D721Med (cell line): ENCODE results near the gene RXFP3.
"Not testable (repeated sequence)": the region's sequence is repeated elsewhere in the genome, so short reads cannot be mapped to it uniquely, and the experiment has no call there.

Experiments used
- DNase-seq: peaks from one replicate; pipeline ENCODE4 v3.0.0; 2011; ENCODE audit warnings: low spot score; ENCODE audit not compliant: insufficient read length
- FAIRE-seq: peaks from 2 replicates; lab custom pipeline; 2011; peaks lifted over from hg19 to GRCh38; lab: Jason Lieb, UNC
- TF ChIP-seq, protein P1 (sequence below): IDR thresholded peaks from 2 replicates; pipeline ENCODE4 v1.5.1; 2012; ENCODE audit warnings: mild to moderate bottlenecking, control low read depth; ENCODE audit not compliant: insufficient read depth; ENCODE audit errors: missing control alignments

RXFP3 gene

DNA sequence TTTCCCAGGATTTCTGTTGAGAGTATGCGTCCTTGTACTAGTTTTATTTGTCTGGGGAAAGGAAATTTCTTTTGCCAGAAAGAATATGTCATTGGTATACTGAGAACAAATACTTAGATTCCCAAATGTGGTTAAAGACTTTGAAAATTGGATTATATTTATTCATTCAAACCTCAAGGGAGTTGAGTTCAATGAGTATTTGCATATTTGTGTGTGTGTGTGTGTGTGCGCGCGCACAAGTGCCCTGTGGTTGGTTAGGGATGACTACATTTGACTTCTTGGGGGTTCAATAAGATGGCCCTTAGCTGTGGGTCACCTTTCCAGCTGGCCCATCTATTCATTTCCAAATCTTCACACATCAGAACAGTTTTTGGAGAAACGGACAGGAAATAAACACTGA lies 4.9 kb downstream of the RXFP3 start:
- TF ChIP-seq, protein P1, sequence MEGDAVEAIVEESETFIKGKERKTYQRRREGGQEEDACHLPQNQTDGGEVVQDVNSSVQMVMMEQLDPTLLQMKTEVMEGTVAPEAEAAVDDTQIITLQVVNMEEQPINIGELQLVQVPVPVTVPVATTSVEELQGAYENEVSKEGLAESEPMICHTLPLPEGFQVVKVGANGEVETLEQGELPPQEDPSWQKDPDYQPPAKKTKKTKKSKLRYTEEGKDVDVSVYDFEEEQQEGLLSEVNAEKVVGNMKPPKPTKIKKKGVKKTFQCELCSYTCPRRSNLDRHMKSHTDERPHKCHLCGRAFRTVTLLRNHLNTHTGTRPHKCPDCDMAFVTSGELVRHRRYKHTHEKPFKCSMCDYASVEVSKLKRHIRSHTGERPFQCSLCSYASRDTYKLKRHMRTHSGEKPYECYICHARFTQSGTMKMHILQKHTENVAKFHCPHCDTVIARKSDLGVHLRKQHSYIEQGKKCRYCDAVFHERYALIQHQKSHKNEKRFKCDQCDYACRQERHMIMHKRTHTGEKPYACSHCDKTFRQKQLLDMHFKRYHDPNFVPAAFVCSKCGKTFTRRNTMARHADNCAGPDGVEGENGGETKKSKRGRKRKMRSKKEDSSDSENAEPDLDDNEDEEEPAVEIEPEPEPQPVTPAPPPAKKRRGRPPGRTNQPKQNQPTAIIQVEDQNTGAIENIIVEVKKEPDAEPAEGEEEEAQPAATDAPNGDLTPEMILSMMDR = no peak
- FAIRE-seq (no peak), DNase-seq (no peak)

DNA sequence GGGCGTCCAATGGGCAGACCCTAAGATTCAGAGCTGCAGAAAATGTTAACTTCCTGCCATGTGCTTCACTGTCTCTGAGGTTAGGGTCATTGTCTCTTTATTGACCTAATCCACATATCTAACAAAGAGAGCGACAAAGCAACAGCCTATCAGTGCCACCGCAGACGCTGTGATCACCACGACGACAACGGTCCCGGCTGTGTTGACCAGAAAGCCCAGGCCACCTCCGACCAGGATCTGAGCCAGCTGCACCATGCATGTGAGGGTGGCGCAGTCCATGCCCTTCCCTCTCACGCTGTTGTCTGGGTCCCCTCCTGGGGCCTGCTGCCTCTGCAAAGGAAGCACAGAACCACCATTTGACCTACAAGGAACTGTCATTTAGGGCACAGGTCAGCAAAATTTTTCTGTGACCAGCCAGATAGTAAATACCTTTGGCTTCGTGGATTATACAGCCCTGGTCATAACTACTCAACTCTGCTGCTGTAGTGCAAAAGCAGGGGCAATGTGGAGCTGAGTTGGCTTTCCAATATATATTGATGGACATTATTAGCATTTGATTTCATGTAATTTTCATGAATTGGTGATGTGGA lies 8.5 kb downstream of the RXFP3 start:
- FAIRE-seq (no peak), DNase-seq (no peak)
- TF ChIP-seq, protein P1 = no peak

DNA sequence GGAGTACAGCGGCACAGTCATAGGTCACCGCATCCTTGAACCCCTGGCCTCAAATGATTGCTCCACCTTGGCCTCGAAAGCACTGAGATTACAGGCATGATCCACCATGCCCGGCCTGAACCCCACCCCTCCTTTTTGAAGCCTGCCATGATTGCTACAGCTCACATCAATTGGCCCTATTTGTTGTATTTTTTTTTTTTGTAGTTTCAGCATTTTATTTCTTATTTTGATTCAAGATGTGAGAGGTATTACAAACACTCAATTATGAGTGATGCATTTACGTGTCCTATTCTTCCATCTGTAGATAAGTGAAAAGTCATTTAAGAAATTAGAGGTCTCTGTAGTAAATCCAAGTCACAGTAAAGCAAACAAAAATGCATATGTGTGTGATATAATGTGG lies 16.0 kb downstream of the RXFP3 start:
- not testable (repeated sequence) for DNase-seq, FAIRE-seq

DNA sequence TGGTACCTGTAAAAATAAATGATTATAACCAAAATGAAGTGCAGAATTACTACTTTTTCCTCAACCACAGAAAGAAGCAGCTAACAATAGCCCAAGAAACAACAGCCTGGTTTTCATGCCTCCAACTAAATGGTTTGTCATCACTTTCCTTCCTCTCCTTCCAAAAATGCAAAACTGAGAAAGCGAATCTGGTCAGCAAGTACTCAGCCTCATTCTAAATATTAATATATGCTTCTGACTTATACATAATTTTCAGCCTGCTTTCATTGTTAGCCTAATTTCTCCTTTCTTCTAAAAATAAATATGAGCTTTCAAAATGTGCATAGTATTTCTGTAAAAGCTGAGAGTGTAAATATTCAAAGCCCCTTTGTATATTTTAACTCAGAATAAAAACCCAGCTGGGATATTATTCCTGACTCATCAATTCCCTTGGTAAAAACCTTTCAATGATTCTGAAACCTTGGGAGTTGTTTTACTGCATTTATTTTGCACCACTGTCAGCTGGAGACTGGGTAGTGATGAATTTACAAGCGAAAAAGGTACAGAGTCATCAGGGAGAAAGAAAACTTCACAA lies 21.5 kb downstream of the RXFP3 start:
- TF ChIP-seq, protein P1 = no peak
- FAIRE-seq (no peak), DNase-seq (no peak)

DNA sequence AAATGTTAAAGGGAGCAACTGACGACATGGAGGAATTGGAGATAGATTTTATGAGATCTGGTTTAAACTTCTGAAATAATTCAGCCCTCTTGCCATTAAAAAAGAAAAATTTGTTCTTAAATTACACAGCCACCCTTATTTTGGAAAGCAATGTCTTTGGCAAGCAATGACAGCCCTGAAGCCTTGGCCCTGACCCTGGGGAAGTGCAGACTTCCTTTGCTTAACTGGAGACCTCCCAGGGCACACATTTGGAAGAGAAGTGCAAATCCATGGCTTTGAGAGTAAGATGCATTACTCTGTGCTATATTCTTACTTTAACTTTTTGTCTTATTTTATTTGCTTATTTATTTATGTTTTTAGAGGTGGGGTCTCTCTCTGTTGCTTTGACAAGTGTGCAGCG lies 22.0 kb downstream of the RXFP3 start:
- TF ChIP-seq, protein P1 = no peak
- FAIRE-seq (no peak), DNase-seq (no peak)

DNA sequence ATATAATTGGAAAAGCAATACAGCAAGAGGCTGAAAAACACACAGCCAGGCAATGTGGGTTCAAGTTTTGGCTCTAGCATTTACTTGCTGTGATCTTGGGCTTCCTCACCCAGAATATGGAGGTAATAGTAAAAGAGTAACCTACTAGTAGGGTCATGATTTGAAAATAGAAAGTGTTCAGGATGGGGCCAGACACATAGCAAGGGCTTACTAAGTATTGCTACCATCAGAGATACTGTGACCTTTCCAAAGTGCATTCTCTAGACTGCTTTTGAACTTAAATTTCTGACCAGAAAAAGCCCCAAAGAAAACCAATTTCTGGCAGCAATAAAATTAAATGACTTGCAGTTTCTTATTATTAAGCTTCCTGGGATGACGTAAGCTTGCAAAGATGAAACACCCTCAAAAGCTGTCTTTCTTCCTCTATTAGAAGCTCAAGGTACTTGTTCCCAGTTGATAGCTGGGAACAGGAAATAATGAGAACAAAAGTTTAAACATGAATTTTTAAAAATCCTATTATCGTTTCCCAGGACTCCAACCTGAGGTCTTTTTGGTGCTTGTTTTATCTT lies 28.0 kb downstream of the RXFP3 start:
- DNase-seq (no peak), FAIRE-seq (no peak)
- TF ChIP-seq, protein P1 = no peak

DNA sequence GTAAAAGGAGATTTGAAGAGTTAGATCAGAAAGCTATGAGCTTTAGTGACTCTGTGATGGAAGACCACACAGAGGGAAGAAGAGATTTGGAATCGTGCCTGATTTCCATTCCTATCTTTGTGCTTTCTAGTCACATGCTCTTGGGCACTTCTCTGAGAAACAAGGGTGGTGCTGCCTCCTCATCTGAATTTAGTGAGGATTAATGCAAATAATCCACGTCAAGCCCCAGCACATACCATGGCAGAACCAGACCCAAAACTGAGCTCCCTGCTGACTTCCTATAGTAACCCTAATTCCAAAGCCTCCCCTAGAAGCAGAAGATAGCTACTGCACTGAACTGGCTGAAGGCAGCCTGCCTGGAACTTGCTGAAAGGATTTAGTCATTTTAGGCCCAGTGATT lies 30.6 kb downstream of the RXFP3 start:
- TF ChIP-seq, protein P1 = no peak
- DNase-seq (no peak), FAIRE-seq (no peak)
